ENCODE measurements around the gene FEM1B.
A peak's percentile ranks its signal among the peaks of the same experiment; 100 is the strongest.

Gene FEM1B

DNA sequence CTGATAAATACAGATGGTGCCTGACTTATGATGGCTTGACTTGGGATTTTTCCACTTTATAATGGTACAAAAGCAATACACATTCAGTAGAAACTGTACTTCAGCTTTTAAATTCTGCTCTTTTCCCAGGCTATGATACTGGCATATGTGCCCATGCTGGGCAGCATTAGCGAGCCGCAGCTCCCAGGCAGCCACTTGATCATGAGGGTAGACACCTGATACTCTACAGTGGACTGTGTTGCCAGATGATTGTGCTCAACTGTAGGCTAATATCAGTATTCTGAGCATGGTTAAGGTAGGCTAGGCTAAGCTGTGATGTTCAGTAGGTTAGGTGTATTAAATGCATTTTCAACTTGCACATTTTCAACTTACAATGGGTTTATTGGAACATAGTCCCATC is 17.7 kb upstream of the FEM1B start:
- no peak for DNase-seq

DNA sequence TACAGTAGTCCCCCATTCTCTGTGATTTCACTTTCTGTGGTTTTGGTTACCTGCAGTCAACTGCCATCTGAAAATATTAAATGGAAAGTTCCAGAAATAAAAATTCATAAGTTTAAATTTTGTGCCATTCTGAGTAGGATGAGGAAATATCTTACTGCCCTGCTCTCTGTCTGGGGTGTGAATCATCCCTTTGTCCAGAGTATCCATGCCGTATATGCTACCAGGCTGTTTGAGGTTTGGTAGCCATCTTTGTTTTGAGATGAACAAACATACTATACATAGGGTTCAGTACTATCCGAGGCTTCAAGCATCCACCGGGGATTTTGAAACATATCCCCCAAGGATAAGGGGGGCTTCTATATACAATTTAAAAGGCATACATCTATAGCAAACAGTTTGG is 16.3 kb upstream of the FEM1B start:
- no peak for DNase-seq

DNA sequence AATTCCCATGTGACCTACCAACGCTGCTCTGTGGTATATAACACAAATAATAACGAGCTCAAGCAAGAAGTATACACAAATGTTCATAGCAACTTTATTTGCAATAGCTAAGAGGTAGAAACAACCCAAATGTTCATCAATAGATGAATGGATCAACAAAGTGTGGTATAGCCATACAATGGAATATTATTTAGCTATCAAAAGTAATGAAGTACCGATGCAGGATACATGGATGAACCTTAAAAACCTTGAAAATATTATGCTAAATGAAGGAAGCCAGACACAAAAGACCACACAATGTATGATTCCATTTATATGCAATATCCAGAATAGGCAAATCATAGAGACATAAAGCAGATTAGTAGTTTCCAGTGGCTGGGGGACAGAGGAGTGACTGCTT is 15.6 kb upstream of the FEM1B start:
- DNase-seq: no peak

DNA sequence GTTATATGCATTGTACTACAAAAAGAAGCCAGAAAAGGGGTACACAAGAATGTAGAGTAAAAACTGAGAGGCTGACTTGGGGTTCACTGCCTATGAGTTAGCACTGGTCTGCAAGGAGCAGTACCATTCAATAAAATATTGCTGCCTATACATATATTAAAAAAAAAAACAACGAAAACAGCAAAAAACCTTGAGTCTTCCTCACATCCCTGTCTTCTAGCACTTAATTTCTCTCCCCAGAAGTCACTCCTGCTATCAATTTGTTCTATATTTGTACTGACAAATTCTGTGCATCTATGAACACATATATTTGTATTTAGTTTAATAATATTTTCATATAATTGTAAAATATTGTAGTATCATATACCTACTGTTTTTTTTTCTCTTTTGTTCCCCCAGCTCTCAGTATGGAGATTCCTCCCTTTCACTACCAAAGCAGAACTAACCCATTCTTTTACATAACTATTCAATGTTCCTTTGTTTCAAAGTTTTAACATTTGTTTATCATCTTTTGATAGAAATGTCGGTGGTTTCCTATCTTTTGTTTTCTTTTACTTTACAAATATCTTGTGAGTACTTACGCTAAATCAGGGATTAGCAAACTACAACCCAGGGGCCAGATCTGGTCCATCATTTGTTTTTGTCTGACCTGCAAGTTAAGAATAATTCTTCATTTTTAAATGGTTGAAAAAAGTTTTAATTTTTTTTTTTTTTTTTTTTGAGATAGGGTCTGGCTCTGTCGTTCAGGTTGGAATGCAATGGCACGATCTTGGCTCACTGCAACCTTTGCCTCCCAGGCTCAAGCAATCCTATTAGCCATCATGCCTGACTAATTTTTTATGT is 14.8 kb upstream of the FEM1B start:
- no peak for DNase-seq

DNA sequence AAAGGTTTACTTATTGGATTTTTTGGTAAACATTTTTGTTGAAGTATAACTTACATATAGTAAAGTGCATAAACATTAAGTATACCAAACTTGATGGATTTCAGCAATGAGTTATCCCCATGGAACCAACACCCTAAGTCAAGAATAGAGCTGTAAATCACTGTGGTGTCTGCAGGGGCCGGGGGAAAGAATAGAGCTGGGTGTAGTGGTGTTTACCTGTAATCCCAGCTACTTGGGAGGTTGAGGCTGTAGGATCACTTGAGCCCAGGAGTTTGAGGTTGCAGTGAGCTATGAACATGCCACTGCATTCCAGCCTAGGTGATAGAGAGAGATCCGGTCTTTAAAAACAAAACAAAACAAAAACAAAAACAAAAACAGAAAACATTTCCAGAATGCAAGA is 13.3 kb upstream of the FEM1B start:
- no peak for DNase-seq

DNA sequence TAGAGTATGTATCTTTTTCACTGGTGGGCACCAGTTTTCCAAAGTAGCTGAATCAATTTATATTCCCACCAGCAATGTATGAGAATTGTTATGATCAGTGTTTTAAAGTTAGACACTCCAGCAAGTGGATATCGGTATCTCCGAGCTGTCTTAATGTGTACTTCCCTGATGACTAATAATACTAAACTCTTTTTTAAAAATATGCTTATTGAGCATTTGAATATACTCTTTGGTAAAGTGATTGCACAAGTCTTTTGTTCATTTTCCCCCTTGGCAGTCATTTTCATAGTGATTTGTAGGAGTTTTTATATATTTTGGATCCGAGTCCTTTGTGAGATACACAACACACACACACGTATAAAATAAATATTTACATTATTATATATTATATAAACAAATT is 12.5 kb upstream of the FEM1B start:
- DNase-seq: no peak

DNA sequence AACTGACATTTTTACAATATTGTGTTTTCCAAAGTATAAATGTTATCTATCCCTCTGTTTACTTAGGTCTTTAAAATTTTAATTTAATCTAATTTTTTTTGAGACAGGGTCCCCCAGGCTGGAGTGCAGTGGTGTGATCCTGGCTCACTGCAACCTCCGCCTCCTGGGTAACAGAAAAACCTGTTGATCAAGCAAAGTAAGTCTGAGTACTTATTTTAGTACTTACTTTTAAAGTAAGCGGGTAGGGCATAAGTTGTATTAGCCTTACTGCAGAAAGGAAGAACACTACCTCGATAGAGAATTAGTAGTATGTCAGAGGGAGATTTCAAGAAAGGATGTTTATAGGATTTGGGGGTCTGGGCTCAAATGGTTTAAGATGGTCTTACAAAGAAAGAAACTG is 11.9 kb upstream of the FEM1B start:
- DNase-seq: no peak

DNA sequence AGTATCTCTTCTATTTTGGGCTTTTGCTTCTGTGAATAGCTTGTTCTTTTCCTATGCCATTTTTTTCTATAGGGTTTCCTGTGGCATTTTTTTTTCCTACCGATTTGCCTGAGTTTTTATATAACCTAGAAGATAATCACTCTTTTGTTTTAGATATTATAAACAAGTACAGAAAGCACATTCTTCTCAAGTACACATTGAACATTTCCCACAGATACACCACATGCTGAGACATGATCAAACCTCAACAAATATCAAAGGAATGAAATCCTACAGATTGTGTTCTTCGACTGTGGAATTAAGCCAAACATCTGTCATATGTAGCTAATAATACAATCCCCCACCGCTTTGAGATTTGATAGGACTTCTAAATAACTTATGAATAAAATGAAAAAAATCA is 9.1 kb upstream of the FEM1B start:
- DNase-seq: no peak

DNA sequence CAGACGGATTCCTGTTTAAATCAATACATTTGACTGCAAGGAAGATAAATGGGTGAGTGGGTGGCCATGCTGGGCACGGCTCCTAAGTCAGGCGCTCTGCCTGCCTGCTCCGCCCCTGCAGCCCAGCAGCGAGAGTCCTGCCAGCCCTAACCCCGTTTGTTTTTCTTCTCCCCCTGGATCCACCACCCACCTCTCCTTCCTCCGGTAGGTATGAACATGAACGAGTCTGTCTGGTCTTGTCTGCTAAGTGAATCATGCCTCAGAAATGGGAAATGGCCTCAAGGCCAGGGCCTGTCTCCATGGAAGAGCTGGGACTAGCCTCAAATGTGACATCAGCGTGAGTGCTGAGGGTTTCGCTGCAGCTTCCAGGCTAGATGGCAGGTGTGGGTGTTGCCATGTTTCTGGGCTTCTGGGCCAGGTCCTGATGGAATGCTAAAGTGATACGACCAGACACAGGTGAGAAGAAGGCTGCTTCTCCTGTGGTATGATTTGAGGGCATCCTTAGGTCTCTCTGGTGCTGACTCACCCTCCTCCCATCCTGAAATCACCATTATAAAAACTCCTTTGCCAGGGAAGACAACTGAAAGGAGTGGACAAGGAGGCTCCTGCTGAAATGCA is 5.6 kb upstream of the FEM1B start:
- DNase-seq: no peak

DNA sequence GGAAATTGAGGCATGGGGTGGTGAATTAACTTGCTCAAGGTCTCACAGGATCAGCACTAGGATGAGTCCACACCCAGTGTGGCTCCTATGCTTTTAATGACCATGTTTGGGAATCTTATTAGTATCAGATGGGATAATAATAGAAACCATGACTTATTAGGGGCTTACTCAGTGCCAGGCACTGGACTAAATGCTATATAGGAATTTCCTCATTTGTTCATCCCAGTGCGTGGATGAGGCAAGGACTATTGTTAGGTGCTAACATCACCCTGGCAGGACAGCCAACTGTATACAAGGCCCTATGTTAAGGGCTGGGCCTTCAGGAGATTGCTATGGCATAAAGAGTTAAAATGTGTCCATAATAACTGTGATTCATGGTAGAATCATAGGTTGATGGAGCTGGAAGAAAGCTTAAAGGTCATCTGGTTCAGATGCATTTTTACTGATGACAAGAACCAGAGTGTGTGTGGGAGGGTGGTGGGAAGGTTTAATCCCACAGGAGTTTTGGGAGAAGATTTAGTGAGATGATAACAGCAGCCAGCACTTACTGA is 4.7 kb upstream of the FEM1B start:
- no peak for DNase-seq

DNA sequence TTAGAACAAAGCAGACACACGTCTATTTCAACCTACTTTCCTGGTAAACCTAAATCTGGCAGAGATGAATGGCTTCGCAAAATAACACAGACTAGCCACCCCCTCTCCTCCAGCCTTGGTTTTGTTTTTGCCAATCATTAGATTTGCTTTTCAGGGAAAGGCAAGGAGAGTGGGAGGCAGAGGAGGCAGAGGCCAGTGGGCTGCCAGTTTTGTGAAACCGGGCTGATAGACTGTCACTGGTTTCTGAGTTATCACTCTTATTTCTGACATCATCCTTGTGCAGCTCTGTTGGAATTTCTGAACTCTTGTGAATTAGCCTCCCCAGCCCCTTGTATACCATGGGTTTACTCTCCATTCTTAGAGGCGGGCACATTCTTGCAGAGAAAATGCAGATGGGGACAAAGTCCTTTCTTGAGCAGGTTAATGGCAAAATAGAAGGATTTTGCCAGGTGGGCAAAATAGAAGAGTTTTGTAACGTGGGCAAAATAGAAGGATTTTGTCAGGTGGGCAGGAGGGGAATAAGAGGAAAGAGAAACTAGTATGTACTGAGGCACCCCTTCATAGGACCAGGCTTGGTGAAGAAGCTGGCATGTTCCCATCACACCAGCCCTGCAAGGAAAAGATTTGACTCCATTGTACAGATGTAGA is 3.2 kb upstream of the FEM1B start:
- no peak for DNase-seq

DNA sequence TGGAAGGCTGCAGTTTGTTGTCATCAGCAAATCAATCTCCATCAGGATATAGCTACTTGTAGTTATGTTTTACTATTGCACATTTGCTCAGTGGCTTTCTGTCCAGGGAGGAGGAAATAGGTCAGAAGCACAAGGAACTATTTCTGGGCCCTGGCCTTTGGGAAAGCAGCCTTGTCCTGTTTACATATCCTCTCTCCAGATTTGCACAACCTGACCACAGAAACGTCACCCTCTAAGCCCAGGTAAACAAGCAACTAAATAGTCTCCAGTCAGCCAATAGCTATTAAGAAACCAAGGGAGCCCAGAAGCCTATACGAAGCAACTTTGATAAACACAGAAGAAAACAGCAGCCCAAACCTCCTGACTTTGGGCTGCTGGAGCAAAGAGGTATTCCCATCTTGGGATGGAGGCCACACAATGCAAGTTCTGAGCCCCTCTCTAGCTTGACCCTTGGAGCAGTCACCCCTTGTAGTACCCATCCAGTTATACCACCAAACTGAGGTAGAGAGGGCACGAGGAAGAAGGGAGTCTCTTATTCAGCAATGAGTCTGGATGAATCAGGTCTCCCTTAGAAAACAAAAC is 2.3 kb upstream of the FEM1B start:
- no peak for DNase-seq

DNA sequence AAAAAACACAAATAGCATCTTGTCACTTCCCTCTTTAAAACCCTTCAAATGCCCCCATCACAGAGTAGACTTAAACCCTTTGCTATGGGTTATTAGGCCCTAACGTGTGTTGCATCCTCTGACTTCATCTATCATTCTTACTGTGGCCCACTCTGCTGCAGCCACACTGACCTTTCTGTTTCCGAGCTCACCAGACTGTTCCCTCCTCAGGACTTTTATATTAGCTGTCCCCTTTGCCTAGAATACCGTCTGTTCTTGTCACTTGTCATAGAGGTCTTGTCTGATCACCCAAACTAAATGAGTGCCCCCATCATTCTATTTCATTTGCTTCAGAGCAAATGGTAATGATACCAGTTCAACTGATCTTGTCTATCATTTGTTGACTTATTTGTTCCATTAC is 877 bp upstream of the FEM1B start:
- DNase-seq: no peak

DNA sequence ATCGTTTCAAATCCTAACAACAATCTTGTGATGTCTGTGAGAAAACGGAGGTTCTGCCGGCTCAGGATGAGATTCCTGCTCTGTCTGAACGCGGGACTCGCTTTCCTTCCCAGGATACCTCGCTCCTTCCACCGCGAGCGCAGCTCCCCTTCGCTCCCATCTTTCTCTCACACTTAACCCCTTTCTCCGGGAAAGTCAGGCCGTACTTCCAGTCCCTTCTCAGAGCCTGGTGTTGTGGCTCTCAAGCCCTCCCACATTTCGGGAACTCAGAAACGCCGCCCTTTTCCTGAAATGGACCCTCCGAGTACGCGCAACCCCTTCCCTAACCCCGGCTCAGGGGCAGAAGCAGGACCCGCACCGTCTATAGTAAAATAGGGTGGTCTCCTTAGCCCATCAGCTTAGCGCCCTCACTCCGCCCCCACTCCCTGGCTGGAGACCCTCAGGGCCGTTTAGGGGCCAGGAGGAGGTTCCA is 378 bp upstream of the FEM1B start:
- DNase-seq: peak; percentile 21 to 77

DNA sequence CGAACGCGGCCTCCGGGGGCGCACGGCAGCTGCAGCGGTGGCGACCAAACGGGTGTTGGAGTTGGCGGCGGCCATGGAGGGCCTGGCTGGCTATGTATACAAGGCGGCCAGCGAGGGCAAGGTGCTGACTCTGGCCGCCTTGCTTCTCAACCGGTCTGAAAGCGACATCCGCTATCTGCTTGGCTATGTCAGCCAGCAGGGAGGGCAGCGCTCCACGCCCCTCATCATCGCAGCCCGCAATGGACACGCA is 725 bp downstream of the FEM1B start:
- no peak for DNase-seq

DNA sequence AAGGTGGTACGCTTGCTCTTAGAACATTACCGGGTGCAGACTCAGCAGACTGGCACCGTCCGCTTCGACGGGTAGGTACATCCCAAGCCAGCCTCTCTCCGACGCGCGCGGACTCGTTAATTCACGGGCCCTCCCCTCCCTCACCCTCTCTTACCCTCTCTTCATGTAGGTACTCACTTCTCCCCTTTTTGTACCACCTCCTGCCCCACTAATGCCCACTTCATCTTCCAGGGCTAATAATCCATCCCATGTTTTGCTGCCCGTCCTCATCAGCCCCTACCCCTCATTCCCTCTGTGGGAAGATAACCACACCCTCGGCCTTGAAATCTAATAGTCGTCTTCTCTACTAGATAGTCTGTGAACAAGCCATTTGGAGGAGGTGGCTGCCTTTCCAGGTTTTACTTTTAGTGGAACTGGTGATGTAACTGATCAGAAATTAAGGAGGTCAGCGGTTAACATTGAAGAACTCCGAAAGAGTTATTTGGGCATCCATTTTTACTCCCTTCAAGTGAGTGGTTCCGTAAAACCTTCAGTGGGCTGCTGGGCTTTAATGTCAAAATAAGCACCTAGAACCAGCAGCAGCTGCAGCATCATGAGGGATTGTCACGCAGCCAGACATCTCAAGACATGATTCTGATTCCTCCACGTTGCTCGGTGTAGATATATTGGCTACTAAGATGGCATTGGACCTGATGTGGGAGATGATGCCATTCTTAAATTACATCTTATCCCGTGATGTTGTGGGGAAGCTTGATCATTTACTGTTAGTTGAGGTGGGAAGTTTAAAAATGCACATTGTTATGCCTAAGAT is 1.3 kb downstream of the FEM1B start:
- DNase-seq: peak; percentile 15 to 45

DNA sequence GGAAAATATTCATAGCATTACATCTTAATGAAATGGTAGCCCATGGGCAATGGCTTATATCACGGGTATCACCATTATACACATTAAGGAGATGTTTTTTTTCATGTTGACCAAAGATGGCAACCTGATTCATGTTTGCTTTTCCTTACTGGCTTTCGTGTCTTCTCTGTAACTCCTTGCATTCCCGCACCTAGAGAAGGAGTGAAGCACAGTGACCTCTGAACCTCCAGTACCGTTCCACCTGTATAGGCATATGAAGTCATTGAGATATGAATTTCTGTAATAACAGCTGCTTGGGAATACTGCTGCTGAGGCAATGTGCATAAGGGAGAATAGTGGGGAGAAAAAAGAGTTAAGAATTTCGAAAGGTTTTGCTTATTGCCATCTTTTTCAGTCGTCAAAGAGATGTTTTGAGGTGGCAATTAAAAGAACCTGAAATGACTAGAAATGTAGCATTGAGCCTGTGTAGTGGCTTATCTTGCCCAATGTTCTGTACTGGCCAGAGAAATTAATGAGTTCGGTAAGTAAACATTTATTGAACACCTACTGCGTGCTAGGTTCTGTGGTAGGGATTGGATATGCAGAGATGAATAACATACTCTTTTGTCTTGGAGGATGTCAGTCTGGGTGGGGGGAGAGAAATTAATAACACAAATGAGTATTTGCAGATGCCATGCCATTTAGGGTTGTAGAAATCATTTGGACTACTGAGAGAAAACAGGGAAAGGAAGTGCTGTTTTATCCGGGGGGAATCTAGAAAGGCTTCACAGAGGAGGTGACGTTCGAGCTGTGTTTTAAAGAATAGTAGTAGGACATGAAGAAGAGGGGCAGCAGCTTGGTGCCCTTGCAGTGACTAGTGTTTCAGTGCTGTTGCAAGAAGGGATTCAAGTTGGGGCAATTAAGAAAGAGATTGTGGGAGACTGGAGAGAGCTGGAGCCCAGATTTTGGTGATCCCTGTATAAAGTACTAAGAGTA is 2.5 kb downstream of the FEM1B start:
- no peak for DNase-seq

DNA sequence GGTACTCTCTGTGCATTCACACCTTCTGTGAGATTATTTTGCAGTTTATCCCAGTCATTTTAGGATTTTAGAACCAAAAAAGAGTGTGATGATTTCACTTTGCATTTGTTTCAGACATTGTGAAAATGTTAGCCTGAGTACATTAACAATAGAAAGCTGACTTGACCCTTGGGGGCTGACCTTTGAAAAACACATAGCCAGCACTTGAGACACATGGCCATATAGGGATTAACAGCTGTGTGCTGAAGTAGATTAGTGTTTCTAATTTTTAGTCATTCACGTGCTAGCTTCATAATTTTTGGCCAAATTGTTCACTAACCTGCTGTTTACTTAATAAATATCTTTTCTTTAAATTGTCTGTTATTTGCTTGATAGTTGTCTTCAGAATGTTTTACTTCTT is 3.5 kb downstream of the FEM1B start:
- no peak for DNase-seq

DNA sequence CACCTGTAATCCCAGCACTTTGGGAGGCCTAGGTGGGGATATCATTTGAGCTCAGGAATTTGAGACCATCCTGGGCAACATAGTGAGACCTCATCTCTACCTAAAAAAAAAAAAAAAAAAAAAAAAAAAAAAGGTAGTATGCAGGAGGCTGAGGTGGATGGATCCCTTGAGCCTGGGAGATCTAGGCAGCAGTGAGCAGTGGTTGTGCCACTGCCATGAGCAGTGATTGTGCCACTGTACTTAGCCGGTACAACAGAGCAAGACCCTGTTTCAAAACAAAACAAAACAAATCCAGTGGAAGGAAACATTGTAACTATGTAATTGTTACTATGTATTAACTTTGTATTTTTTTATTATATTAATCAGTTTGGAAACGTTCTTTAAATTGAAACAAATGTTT is 5.9 kb downstream of the FEM1B start:
- no peak for DNase-seq

DNA sequence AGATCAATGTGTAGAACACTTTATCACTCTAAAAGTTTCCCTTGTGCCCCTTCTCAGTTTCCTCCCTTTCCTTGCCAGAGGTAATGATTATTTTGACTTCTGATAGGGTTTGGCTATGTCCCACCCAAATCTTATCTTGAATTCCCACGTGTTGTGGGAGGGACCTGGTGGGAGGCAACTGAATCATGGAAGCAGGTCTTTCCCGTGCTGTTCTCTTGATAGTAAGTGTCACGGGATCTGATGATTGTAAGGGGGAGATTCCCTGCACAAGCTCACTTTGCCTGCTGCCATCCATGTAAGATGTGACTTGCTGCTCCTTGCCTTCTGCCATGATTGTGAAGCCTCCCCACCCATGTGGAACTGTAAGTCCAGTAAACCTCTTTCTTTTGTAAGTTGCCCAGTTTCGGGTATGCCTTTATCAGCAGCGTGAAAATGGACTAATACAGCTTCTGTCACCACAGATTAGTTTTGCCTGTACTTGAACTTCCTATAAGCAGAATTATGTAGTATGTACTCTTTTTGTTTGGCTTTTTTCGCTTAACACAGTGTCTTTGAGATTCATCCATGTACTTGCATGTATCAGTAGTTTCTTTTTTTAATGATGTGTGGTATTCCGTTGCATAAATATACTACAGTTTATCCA is 7.2 kb downstream of the FEM1B start:
- DNase-seq: no peak

Data from NCI-H187 (cell line).